HL-60 (cell line): Measurements from ENCODE around the gene A3GALT2.

ENCODE experiments used
- CTCF ChIP-seq: IDR thresholded peaks from one replicate; pipeline ENCODE4 v1.5.1; 2011; ENCODE audit warnings: low read length, control low read depth, inconsistent platforms; ENCODE audit not compliant: insufficient read depth
- GABPA ChIP-seq: IDR thresholded peaks from 2 replicates; pipeline ENCODE4 v1.6.1; 2012; ENCODE audit warnings: low read depth
- POLR2AphosphoS5 ChIP-seq: IDR thresholded peaks from 2 replicates; pipeline ENCODE4 v1.6.1; 2012; ENCODE audit warnings: low read depth
- SPI1 ChIP-seq: IDR thresholded peaks from 2 replicates; pipeline ENCODE4 v1.6.1; 2012; ENCODE audit warnings: low read depth, mild to moderate bottlenecking, borderline replicate concordance
- TF ChIP-seq, protein P1 (sequence below): IDR thresholded peaks from 2 replicates; pipeline ENCODE4 v1.6.1; 2012; ENCODE audit warnings: low read depth; ENCODE audit not compliant: insufficient replicate concordance

DNA sequence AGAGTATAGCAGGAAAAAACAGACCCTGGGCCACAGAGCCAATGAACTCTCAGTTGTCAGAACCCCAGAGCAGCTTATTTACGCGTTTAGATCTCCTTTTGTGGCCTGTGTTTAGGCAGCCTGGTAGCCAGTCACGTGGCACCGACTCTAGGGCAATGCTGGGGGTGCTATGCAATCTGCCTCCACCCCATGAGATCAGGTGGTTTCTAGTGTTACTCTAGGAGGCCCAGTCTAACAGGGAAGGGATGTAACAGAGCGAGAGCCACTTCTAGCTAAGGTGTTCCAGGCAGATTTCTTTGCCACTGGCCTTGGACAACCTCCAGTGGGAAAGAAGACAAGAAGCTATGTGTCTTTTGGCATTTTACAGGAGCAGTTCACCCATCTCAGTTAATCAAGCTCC lies 12.0 kb upstream of the A3GALT2 start:
- TF ChIP-seq CTCF: no peak
- TF ChIP-seq POLR2AphosphoS5: no peak
- TF ChIP-seq, protein P1, sequence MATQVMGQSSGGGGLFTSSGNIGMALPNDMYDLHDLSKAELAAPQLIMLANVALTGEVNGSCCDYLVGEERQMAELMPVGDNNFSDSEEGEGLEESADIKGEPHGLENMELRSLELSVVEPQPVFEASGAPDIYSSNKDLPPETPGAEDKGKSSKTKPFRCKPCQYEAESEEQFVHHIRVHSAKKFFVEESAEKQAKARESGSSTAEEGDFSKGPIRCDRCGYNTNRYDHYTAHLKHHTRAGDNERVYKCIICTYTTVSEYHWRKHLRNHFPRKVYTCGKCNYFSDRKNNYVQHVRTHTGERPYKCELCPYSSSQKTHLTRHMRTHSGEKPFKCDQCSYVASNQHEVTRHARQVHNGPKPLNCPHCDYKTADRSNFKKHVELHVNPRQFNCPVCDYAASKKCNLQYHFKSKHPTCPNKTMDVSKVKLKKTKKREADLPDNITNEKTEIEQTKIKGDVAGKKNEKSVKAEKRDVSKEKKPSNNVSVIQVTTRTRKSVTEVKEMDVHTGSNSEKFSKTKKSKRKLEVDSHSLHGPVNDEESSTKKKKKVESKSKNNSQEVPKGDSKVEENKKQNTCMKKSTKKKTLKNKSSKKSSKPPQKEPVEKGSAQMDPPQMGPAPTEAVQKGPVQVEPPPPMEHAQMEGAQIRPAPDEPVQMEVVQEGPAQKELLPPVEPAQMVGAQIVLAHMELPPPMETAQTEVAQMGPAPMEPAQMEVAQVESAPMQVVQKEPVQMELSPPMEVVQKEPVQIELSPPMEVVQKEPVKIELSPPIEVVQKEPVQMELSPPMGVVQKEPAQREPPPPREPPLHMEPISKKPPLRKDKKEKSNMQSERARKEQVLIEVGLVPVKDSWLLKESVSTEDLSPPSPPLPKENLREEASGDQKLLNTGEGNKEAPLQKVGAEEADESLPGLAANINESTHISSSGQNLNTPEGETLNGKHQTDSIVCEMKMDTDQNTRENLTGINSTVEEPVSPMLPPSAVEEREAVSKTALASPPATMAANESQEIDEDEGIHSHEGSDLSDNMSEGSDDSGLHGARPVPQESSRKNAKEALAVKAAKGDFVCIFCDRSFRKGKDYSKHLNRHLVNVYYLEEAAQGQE: no peak
- TF ChIP-seq SPI1: no peak
- TF ChIP-seq GABPA: no peak
